Upper lobe of left lung (tissue), 4 donors: ENCODE measurements around the gene EDEM2.

Experiments used
- CTCF ChIP-seq, 6 experiments: fragments of 450-650 bp in 4 of 6; fragments of 200-600 bp in 2 of 6; sonication (generic) in 2 of 6; IDR thresholded peaks; one replicate each; pipeline ENCODE4 v1.5.1; 2016 to 2019; ENCODE audit warnings: antibody characterized with exemption in 6 of 6
- EP300 ChIP-seq, 4 donors: sonication (generic); formaldehyde crosslinking; IDR thresholded peaks; one replicate each; pipeline ENCODE4 v1.5.1; 2017; ENCODE audit warnings: antibody characterized with exemption in 4 of 4, control low read depth in 2 of 4
- POLR2A ChIP-seq, 4 donors: fragments of 450-650 bp; IDR thresholded peaks; one replicate each; pipeline ENCODE4 v1.5.1; 2016 to 2017; ENCODE audit warnings: antibody characterized with exemption in 4 of 4, mild to moderate bottlenecking in 2 of 4
- POLR2AphosphoS5 ChIP-seq, 2 donors: sonication (generic); formaldehyde crosslinking; IDR thresholded peaks; one replicate each; pipeline ENCODE4 v1.5.1; 2017; ENCODE audit warnings: antibody characterized with exemption in 2 of 2

GRCh38 chr20:35104685-35105295 lies 42.3 kb downstream of the EDEM2 start:
- no peak for TF ChIP-seq CTCF (IDR thresholded peaks at IDR 0.05)
- no peak for TF ChIP-seq POLR2A (IDR thresholded peaks at IDR 0.05)
- TF ChIP-seq EP300 (IDR thresholded peaks at IDR 0.05) = no peak
- TF ChIP-seq POLR2AphosphoS5 (IDR thresholded peaks at IDR 0.05) = no peak
